H1 (cell line): Measurements from ENCODE around the gene RHEB. TPM values are rescaled to one million over a fixed set of nuclear protein-coding genes. Genes with fewer than 3 reads are reported as not detected.

ENCODE experiments used
- CTCF ChIA-PET: fragments of 300-600 bp; sonication (Branson Sonifier 250); formaldehyde crosslinking; loops from one replicate; lab custom pipeline; 2021; ENCODE audit not compliant: partially characterized antibody; lab: Charles Lee
- POLR2A ChIA-PET: fragments of 300-600 bp; sonication (Branson Sonifier 250); formaldehyde crosslinking; loops from one replicate; lab custom pipeline; 2021; ENCODE audit warnings: inconsistent platforms; ENCODE audit not compliant: partially characterized antibody; lab: Charles Lee
- DNase-seq, 2 experiments: peaks; one replicate each; pipeline versions ENCODE4 v3.0.0 to v3.0.0-alpha.2; 2010 to 2022; ENCODE audit warnings: low spot score in 2 of 2, low read depth in 1 of 2, mixed read lengths in 1 of 2
- FAIRE-seq: peaks from 2 replicates; lab custom pipeline; 2011; peaks lifted over from hg19 to GRCh38; lab: Jason Lieb, UNC
- H2AFZ ChIP-seq: 2 replicates; pipeline ENCODE4 v1.8.1; 2012; ENCODE audit warnings: low read length, inconsistent platforms
- H2AK5ac ChIP-seq: 2 replicates; pipeline ENCODE4 v1.6.1; 2013; ENCODE audit warnings: low read depth, low read length
- H2BK120ac ChIP-seq: replicated peaks from 2 replicates; pipeline ENCODE3; 2013; ENCODE audit warnings: low read depth, low read length, inconsistent platforms
- H2BK12ac ChIP-seq: 2 replicates; pipeline ENCODE4 v1.6.1; 2013; ENCODE audit warnings: low read depth, low read length
- H2BK15ac ChIP-seq: 2 replicates; pipeline ENCODE4 v1.6.1; 2013; ENCODE audit warnings: low read length
- H2BK20ac ChIP-seq: 2 replicates; pipeline ENCODE4 v1.6.1; 2013; ENCODE audit warnings: low read length
- H2BK5ac ChIP-seq: 2 replicates; pipeline ENCODE4 v1.6.1; 2013; ENCODE audit warnings: low read depth, low read length
- H3K14ac ChIP-seq: 2 replicates; pipeline ENCODE4 v1.6.1; 2013; ENCODE audit warnings: inconsistent platforms; ENCODE audit not compliant: insufficient read length
- H3K18ac ChIP-seq: 2 replicates; pipeline ENCODE4 v1.6.1; 2013; ENCODE audit warnings: low read length; ENCODE audit errors: extremely low read depth
- H3K23ac ChIP-seq: 2 replicates; pipeline ENCODE4 v1.6.1; 2013; ENCODE audit warnings: inconsistent platforms; ENCODE audit not compliant: insufficient read length
- H3K23me2 ChIP-seq: 2 replicates; pipeline ENCODE4 v1.6.1; 2013; ENCODE audit warnings: low read depth, low read length
- H3K27ac ChIP-seq: 2 replicates; pipeline ENCODE4 v1.6.1; 2011; ENCODE audit warnings: low read depth, low read length, inconsistent platforms
- H3K27me3 ChIP-seq, 4 experiments: replicated peaks in 1 of 4; 1 replicate in 1 of 4; 2 replicates in 3 of 4; pipeline versions ENCODE4 v1.6.1 to v1.8.1; 2011 to 2013; ENCODE audit warnings: low read length in 3 of 4, mild to moderate bottlenecking in 3 of 4, inconsistent platforms in 2 of 4, mixed read lengths in 2 of 4, moderate library complexity in 1 of 4; ENCODE audit not compliant: control insufficient read depth in 3 of 4, insufficient read depth in 3 of 4; ENCODE audit errors: extremely low read depth in 1 of 4
- H3K36me3 ChIP-seq, 4 experiments: 2 replicates each; pipeline versions ENCODE4 v1.6.1 to v1.8.1; 2011 to 2013; ENCODE audit warnings: mild to moderate bottlenecking in 4 of 4, low read length in 3 of 4, moderate library complexity in 2 of 4, control low read depth in 1 of 4, inconsistent platforms in 1 of 4; ENCODE audit not compliant: insufficient read depth in 4 of 4, control insufficient read depth in 2 of 4
- H3K4ac ChIP-seq: replicated peaks from 2 replicates; pipeline ENCODE3; 2013; ENCODE audit warnings: low read length, low read depth, mixed read lengths, inconsistent platforms; ENCODE audit not compliant: insufficient read length
- H3K4me1 ChIP-seq, 4 experiments: replicated peaks in 1 of 4; 1 replicate in 1 of 4; 2 replicates in 3 of 4; pipeline versions ENCODE4 v1.6.1 to v1.8.1; 2011 to 2013; ENCODE audit warnings: low read length in 3 of 4, inconsistent platforms in 2 of 4, mixed read lengths in 1 of 4; ENCODE audit not compliant: insufficient read depth in 4 of 4, control insufficient read depth in 3 of 4
- H3K4me2 ChIP-seq, 2 experiments: 2 replicates each; pipeline versions ENCODE4 v1.6.1 to v1.8.1; 2011 to 2013; ENCODE audit warnings: low read depth in 2 of 2, low read length in 2 of 2, control low read depth in 1 of 2, inconsistent platforms in 1 of 2, mild to moderate bottlenecking in 1 of 2; ENCODE audit not compliant: insufficient read depth in 1 of 2
- H3K4me3 ChIP-seq, 4 experiments: fragments of 200-600, 300-600 bp in 1 of 4; sonication (generic), shearing (Covaris generic), sonication (Bioruptor Twin) in 1 of 4; 2 replicates each; pipeline versions ENCODE4 v1.5.1 to v1.8.1; 2011 to 2016; ENCODE audit warnings: low read length in 4 of 4, low read depth in 3 of 4, control low read depth in 2 of 4, inconsistent platforms in 2 of 4, mild to moderate bottlenecking in 2 of 4, mixed read lengths in 1 of 4, moderate library complexity in 1 of 4; ENCODE audit not compliant: insufficient read depth in 2 of 4; ENCODE audit errors: extremely low read depth in 1 of 4
- H3K56ac ChIP-seq: replicated peaks from 2 replicates; pipeline ENCODE3; 2013; ENCODE audit warnings: low read depth, mild to moderate bottlenecking, mixed read lengths, low read length, inconsistent platforms; ENCODE audit not compliant: insufficient read length
- H3K79me1 ChIP-seq: 2 replicates; pipeline ENCODE4 v1.6.1; 2013; ENCODE audit warnings: low read depth, low read length, control low read depth
- H3K79me2 ChIP-seq, 2 experiments: 2 replicates each; pipeline versions ENCODE4 v1.6.1 to v1.8.1; 2012 to 2013; ENCODE audit warnings: low read length in 2 of 2, mild to moderate bottlenecking in 2 of 2, inconsistent platforms in 1 of 2; ENCODE audit not compliant: insufficient read depth in 2 of 2, control insufficient read depth in 1 of 2
- H3K9ac ChIP-seq, 4 experiments: replicated peaks in 1 of 4; 1 replicate in 1 of 4; 2 replicates in 3 of 4; pipeline versions ENCODE4 v1.6.1 to v1.8.1; 2011 to 2013; ENCODE audit warnings: low read depth in 3 of 4, low read length in 3 of 4, control low read depth in 2 of 4, mild to moderate bottlenecking in 2 of 4, moderate library complexity in 2 of 4, inconsistent platforms in 1 of 4; ENCODE audit errors: extremely low read depth in 1 of 4
- H3K9me3 ChIP-seq, 2 experiments: 2 replicates each; pipeline versions ENCODE4 v1.6.1 to v1.8.1; 2012 to 2013; ENCODE audit warnings: mild to moderate bottlenecking in 2 of 2, moderate library complexity in 2 of 2, control low read depth in 1 of 2, inconsistent platforms in 1 of 2, low read depth in 1 of 2, low read length in 1 of 2, mixed read lengths in 1 of 2; ENCODE audit not compliant: insufficient read depth in 2 of 2
- H4K20me1 ChIP-seq, 2 experiments: replicated peaks in 1 of 2; 2 replicates each; pipeline versions ENCODE3 to v1.8.1; 2011 to 2013; ENCODE audit warnings: inconsistent platforms in 2 of 2, low read length in 2 of 2, mild to moderate bottlenecking in 1 of 2; ENCODE audit not compliant: insufficient read depth in 2 of 2, control insufficient read depth in 1 of 2
- H4K5ac ChIP-seq: 2 replicates; pipeline ENCODE4 v1.6.1; 2013; ENCODE audit warnings: low read length, low read depth, mixed read lengths, inconsistent platforms; ENCODE audit not compliant: insufficient read length
- H4K8ac ChIP-seq: 2 replicates; pipeline ENCODE4 v1.8.0; 2013; ENCODE audit warnings: mild to moderate bottlenecking, moderate library complexity, low read length, inconsistent platforms; ENCODE audit not compliant: insufficient read depth; ENCODE audit errors: extremely low read depth
- H4K91ac ChIP-seq: replicated peaks from 2 replicates; pipeline ENCODE3; 2013; ENCODE audit warnings: low read length, mixed read lengths, inconsistent platforms; ENCODE audit not compliant: insufficient read length
- CTCF ChIP-seq, 3 experiments: IDR thresholded peaks; 1 replicate in 2 of 3; 2 replicates in 1 of 3; pipeline versions ENCODE4 v1.5.1 to v1.6.1; 2011; ENCODE audit warnings: low read length in 3 of 3, mild to moderate bottlenecking in 3 of 3, inconsistent platforms in 2 of 3, low read depth in 1 of 3, moderate library complexity in 1 of 3; ENCODE audit not compliant: insufficient read depth in 1 of 3; ENCODE audit errors: control extremely low read depth in 1 of 3
- FOSL1 ChIP-seq: IDR thresholded peaks from 2 replicates; pipeline ENCODE4 v1.6.1; 2011; ENCODE audit warnings: mild to moderate bottlenecking, low read depth, low read length, moderate library complexity; ENCODE audit not compliant: insufficient read depth
- RFX5 ChIP-seq: IDR thresholded peaks from 2 replicates; pipeline ENCODE4 v1.6.1; 2011; ENCODE audit warnings: low read depth, low read length, improper control_type of control experiment, borderline replicate concordance
- SIX5 ChIP-seq: IDR thresholded peaks from 2 replicates; pipeline ENCODE4 v1.6.1; 2011; ENCODE audit warnings: mild to moderate bottlenecking, low read depth, low read length
- TBP ChIP-seq: IDR thresholded peaks from 2 replicates; pipeline ENCODE4 v1.6.1; 2011; ENCODE audit warnings: low read depth, low read length, improper control_type of control experiment
- WGBS, 2 experiments: shearing (Covaris generic) in 1 of 2; methylation state at CpG; one replicate each; pipeline versions ENCODE4 v1.1.6 to v1.1.7; 2013 to 2015; ENCODE audit warnings: low lambda C conversion rate in 2 of 2, mixed read lengths in 2 of 2, inconsistent platforms in 1 of 2, low coverage in 1 of 2, missing lambda C conversion rate in 1 of 2; ENCODE audit not compliant: insufficient replicate concordance in 2 of 2, insufficient coverage in 1 of 2, insufficient read length in 1 of 2; ENCODE audit errors: extremely low coverage in 1 of 2, missing lambda C conversion rate in 1 of 2; 5-methylcytosine and 5-hydroxymethylcytosine counted together
- polyA plus RNA-seq, 7 experiments: library from polyadenylated mRNA; depleted of rRNA in 3 of 7; stranded (reverse) in 5 of 7; unstranded in 2 of 7; fragments of >200 nt in 5 of 7; fragments of 200-250 nt in 2 of 7; gene quantifications; 1 replicate in 5 of 7; 2 replicates in 1 of 7; 4 replicates in 1 of 7; pipeline versions ENCODE4 v1.2.1 to v1.2.3, GENCODE V29; 2011 to 2013; ENCODE audit warnings: missing spikeins in 2 of 7, mixed read lengths in 2 of 7
- total RNA-seq: library from RNA; stranded (reverse); fragmentation: NEBNext Ultra II Directional; extraction: Animal tissue kit (Norgen Biotek cat#: 25700); gene quantifications from 2 replicates; pipeline ENCODE4 v1.2.1, GENCODE V29; 2021

The RHEB gene
- total and polyA plus RNA-seq, 2 of the 8 experiments (the other 6 are each of a cell fraction or from before 2014, with no cell fraction given) = 60.8 to 132 TPM

- Histone ChIP-seq H4K8ac (no peak overlapping the region), H3K4me3 (no peak overlapping the region), H3K4me2 (no peak overlapping the region; a peak in 1 of 4 replicates), H3K23ac (no peak overlapping the region), H4K20me1 (peaks cover 36 to 39% of the 10 kb centered on the region in 2 experiments), H3K56ac (no peak overlapping the region), H3K23me2 (no peaks in the 10 kb centered on the region), H3K79me1 (peaks cover 7% of the 10 kb centered on the region), H2BK5ac (no peak overlapping the region), H2AK5ac (no peak overlapping the region), H4K91ac (no peak overlapping the region), H3K9me3 (no peaks in the 10 kb centered on the region), H3K4me1 (peaks cover 7 to 23% (median 13%) of the 10 kb centered on the region in 4 experiments), H3K27ac (no peak overlapping the region), H3K14ac (no peak overlapping the region), H4K5ac (no peak overlapping the region), H3K4ac (no peak overlapping the region), H3K18ac (no peak overlapping the region), H3K36me3 (no peaks in the 10 kb centered on the region), H2BK120ac (no peak overlapping the region), H2BK12ac (no peak overlapping the region), H2BK20ac (no peak overlapping the region), H2AFZ (no peak overlapping the region), H3K79me2 (peaks cover 42 to 100% of the 10 kb centered on the region in 2 experiments), H2BK15ac (no peak overlapping the region), H3K27me3 (no peaks in the 10 kb centered on the region), H3K9ac (no peak overlapping the region)
- POLR2A ChIA-PET = interaction anchor here (0.6 to 7.8 kb wide), 5 partner anchors 10 to 37 kb away, joined by 3 to 42 read pairs (median 4); partner anchors contain the start of gene RHEB
- DNase-seq (no peak), FAIRE-seq (no peak)
- CTCF ChIA-PET = interaction anchor here (1.0 to 2.4 kb wide), 10 partner anchors 8 to 115 kb away, joined by 3 to 14 read pairs (median 4); no protein-coding TSS in a partner anchor
- TF ChIP-seq RFX5 (no peak), CTCF (IDR thresholded peaks at IDR 0.05; ENCODE audit: control extremely low read depth in 1 of 3, insufficient read depth in 1 of 3, low read depth in 1 of 3, low read length in 3 of 3) (no peak), SIX5 (no peak), FOSL1 (no peak), TBP (no peak)
- 53% methylated on average over 2 of the region's 2 CpGs; no CpG with 5 or more reads in 1 of the 2 experiments for WGBS, 2 experiments
Measured at GRCh38 chr7:151507806-151508205, 11.9 kb downstream of the RHEB start.
